OCI-LY1 (cell line): ENCODE measurements around the gene NRP2.

Source experiments
- H2AFZ ChIP-seq: fragments of 200-600 bp; sonication (generic), shearing (Covaris generic); 2 replicates; pipeline ENCODE4 v1.6.0; 2014; ENCODE audit warnings: antibody characterized with exemption, mild to moderate bottlenecking, low read length
- H3F3A ChIP-seq: fragments of 200-600 bp; sonication (generic), shearing (Covaris generic); 2 replicates; pipeline ENCODE4 v1.6.0; 2014; ENCODE audit warnings: mild to moderate bottlenecking, antibody characterized with exemption, low read length, moderate library complexity; ENCODE audit not compliant: insufficient read depth
- H3K27ac ChIP-seq: fragments of 200-600 bp; sonication (generic); 2 replicates; pipeline ENCODE4 v1.5.1; 2014; ENCODE audit warnings: low read length, mixed run types, mild to moderate bottlenecking, low read depth; ENCODE audit not compliant: poor library complexity, severe bottlenecking
- H3K27me3 ChIP-seq: fragments of 200-600 bp; sonication (generic); 2 replicates; pipeline ENCODE4 v1.6.0; 2014; ENCODE audit warnings: antibody characterized with exemption, mild to moderate bottlenecking, low read length, moderate library complexity; ENCODE audit not compliant: insufficient read depth
- H3K36me3 ChIP-seq: fragments of 200-600 bp; sonication (generic); 2 replicates; pipeline ENCODE4 v1.6.1; 2014; ENCODE audit warnings: mild to moderate bottlenecking, antibody characterized with exemption, low read length, moderate library complexity, mixed read lengths; ENCODE audit not compliant: insufficient read depth
- H3K4me1 ChIP-seq: fragments of 200-600 bp; sonication (generic); 2 replicates; pipeline ENCODE4 v1.5.1; 2014; ENCODE audit warnings: mild to moderate bottlenecking, low read length, moderate library complexity; ENCODE audit not compliant: insufficient read depth, severe bottlenecking
- H3K4me2 ChIP-seq: fragments of 200-600 bp; sonication (generic), shearing (Covaris generic); 2 replicates; pipeline ENCODE4 v1.6.1; 2014; ENCODE audit warnings: low read length
- H3K4me3 ChIP-seq: fragments of 200-600 bp; sonication (generic); 2 replicates; pipeline ENCODE4 v1.5.1; 2014; ENCODE audit warnings: low read length, low read depth, mild to moderate bottlenecking, mixed read lengths; ENCODE audit not compliant: poor library complexity, severe bottlenecking
- H3K79me2 ChIP-seq: fragments of 200-600 bp; shearing (Covaris generic); 2 replicates; pipeline ENCODE4 v1.6.1; 2016; ENCODE audit warnings: mixed run types, low read length, mixed read lengths; ENCODE audit not compliant: insufficient read depth
- H3K9ac ChIP-seq: fragments of 200-600 bp; sonication (generic), shearing (Covaris generic); 2 replicates; pipeline ENCODE4 v1.6.1; 2014; ENCODE audit warnings: mild to moderate bottlenecking, low read length, mixed read lengths
- H3K9me2 ChIP-seq: fragments of 200-600 bp; sonication (generic), shearing (Covaris generic); 2 replicates; pipeline ENCODE4 v1.6.1; 2014; ENCODE audit warnings: low read depth, mild to moderate bottlenecking, low read length, mixed read lengths
- H3K9me3 ChIP-seq: fragments of 200-600 bp; shearing (Covaris generic); 2 replicates; pipeline ENCODE4 v1.6.1; 2014; ENCODE audit warnings: low read length, mixed read lengths
- H4K20me1 ChIP-seq: fragments of 200-600 bp; sonication (generic), shearing (Covaris generic); 2 replicates; pipeline ENCODE4 v1.6.0; 2016; ENCODE audit warnings: mild to moderate bottlenecking, low read length; ENCODE audit not compliant: insufficient read depth
- CTCF ChIP-seq: fragments of 200-600 bp; sonication (generic), shearing (Covaris generic); IDR thresholded peaks from 2 replicates; pipeline ENCODE4 v1.5.1; 2017; ENCODE audit warnings: mild to moderate bottlenecking, antibody characterized with exemption, low read length, moderate library complexity, mixed read lengths
- EZH2 ChIP-seq: fragments of 200-600 bp; sonication (generic), shearing (Covaris generic); IDR thresholded peaks from 2 replicates; pipeline ENCODE4 v1.8.0; 2017; ENCODE audit warnings: borderline replicate concordance, mixed run types, mild to moderate bottlenecking, antibody characterized with exemption, low read length, moderate library complexity, mixed read lengths

The NRP2 gene

GRCh38 chr2:205783872-205784499 is 101.7 kb downstream of the NRP2 start:
- no peak overlapping the region for H3K9ac ChIP-seq
- no peaks in the 10 kb centered on the region for H3K9me2 ChIP-seq
- no peak overlapping the region for H2AFZ ChIP-seq
- no peaks in the 10 kb centered on the region for H4K20me1 ChIP-seq
- no peaks in the 10 kb centered on the region for H3K79me2 ChIP-seq
- H3K36me3 ChIP-seq = no peaks in the 10 kb centered on the region
- no peaks in the 10 kb centered on the region for H3K4me1 ChIP-seq
- no peak overlapping the region for H3K4me3 ChIP-seq
- TF ChIP-seq CTCF (no peak), EZH2 (no peak)
- H3K4me2 ChIP-seq = no peak overlapping the region
- H3F3A ChIP-seq = no peaks in the 10 kb centered on the region
- H3K27ac ChIP-seq = no peak overlapping the region
- no peaks in the 10 kb centered on the region for H3K27me3 ChIP-seq
- no peaks in the 10 kb centered on the region for H3K9me3 ChIP-seq

- H3K36me3 ChIP-seq = no peaks in the 10 kb centered on the region
- no peak for TF ChIP-seq CTCF
- no peak for TF ChIP-seq EZH2
- H3K79me2 ChIP-seq = no peaks in the 10 kb centered on the region
- H3K27ac ChIP-seq = no peak overlapping the region
- H4K20me1 ChIP-seq = no peaks in the 10 kb centered on the region
- no peak overlapping the region for H3K4me2 ChIP-seq
- no peak overlapping the region for H2AFZ ChIP-seq
- H3K27me3 ChIP-seq = no peaks in the 10 kb centered on the region
- H3K4me3 ChIP-seq = no peak overlapping the region
- H3K9me3 ChIP-seq = no peaks in the 10 kb centered on the region
- H3K4me1 ChIP-seq = no peaks in the 10 kb centered on the region
- no peaks in the 10 kb centered on the region for H3F3A ChIP-seq
- H3K9ac ChIP-seq = no peak overlapping the region
- no peaks in the 10 kb centered on the region for H3K9me2 ChIP-seq
Observed at GRCh38 chr2:205785507-205786260, 103.4 kb downstream of the NRP2 start.

GRCh38 chr2:205786976-205787375 is 104.7 kb downstream of the NRP2 start:
- Histone ChIP-seq H3K27me3 (no peaks in the 10 kb centered on the region), H4K20me1 (no peaks in the 10 kb centered on the region), H3K4me3 (no peak overlapping the region), H3K9me2 (no peaks in the 10 kb centered on the region), H2AFZ (no peak overlapping the region), H3K4me1 (no peaks in the 10 kb centered on the region), H3F3A (no peaks in the 10 kb centered on the region), H3K79me2 (no peaks in the 10 kb centered on the region), H3K4me2 (no peak overlapping the region), H3K27ac (no peak overlapping the region), H3K9ac (no peak overlapping the region), H3K36me3 (no peaks in the 10 kb centered on the region), H3K9me3 (no peaks in the 10 kb centered on the region)
- no peak for TF ChIP-seq CTCF
- TF ChIP-seq EZH2 = no peak
